ENCODE data around the gene HIPK2.

Gene HIPK2

GRCh38 chr7:139640681-139641080 lies 137.1 kb downstream of the HIPK2 start:
- Histone ChIP-seq H3K4me1 (ENCODE audit: insufficient read depth, low read length, poor library complexity, severe bottlenecking) (peaks cover 27% of the 10 kb centered on the region), H3F3A (ENCODE audit: low read depth) (no peaks in the 10 kb centered on the region), H3K36me3 (ENCODE audit: insufficient read depth, low read length) (no peaks in the 10 kb centered on the region), H3K27me3 (ENCODE audit: insufficient read depth, low read length, poor library complexity, severe bottlenecking) (no peaks in the 10 kb centered on the region), H3K79me2 (ENCODE audit: insufficient read depth, low read length) (no peaks in the 10 kb centered on the region), H2AFZ (ENCODE audit: low read length) (no peak overlapping the region), H3K4me3 (ENCODE audit: low read length, poor library complexity, severe bottlenecking) (no peak overlapping the region), H3K4me2 (ENCODE audit: low read depth, low read length, poor library complexity, severe bottlenecking) (no peak overlapping the region), H3K9me2 (replicated peaks; ENCODE audit: low read depth, low read length) (no peaks in the 10 kb centered on the region), H4K20me1 (ENCODE audit: insufficient read depth, low read length, poor library complexity, severe bottlenecking) (no peaks in the 10 kb centered on the region), H3K9ac (ENCODE audit: low read depth, low read length, poor library complexity, severe bottlenecking) (no peak overlapping the region), H3K9me3 (ENCODE audit: insufficient read depth, low read depth, low read length) (no peaks in the 10 kb centered on the region)
- TF ChIP-seq CTCF (conservative IDR thresholded peaks at IDR 0.05; ENCODE audit: low read length) (no peak), EZH2phosphoT487 (IDR thresholded peaks at IDR 0.05; ENCODE audit: borderline replicate concordance) (no peak)

- H3K36me3 ChIP-seq (ENCODE audit: insufficient read depth, low read length) = no peaks in the 10 kb centered on the region
- no peaks in the 10 kb centered on the region for H3K9me2 ChIP-seq (replicated peaks; ENCODE audit: low read depth, low read length)
- H2AFZ ChIP-seq (ENCODE audit: low read length) = no peak overlapping the region
- no peak overlapping the region for H3K9ac ChIP-seq (ENCODE audit: low read depth, low read length, poor library complexity, severe bottlenecking)
- H3K9me3 ChIP-seq (ENCODE audit: insufficient read depth, low read depth, low read length) = no peaks in the 10 kb centered on the region
- H3K4me2 ChIP-seq (ENCODE audit: low read depth, low read length, poor library complexity, severe bottlenecking) = no peak overlapping the region
- H3F3A ChIP-seq (ENCODE audit: low read depth) = no peaks in the 10 kb centered on the region
- no peaks in the 10 kb centered on the region for H3K27me3 ChIP-seq (ENCODE audit: insufficient read depth, low read length, poor library complexity, severe bottlenecking)
- H3K79me2 ChIP-seq (ENCODE audit: insufficient read depth, low read length) = no peaks in the 10 kb centered on the region
- H3K4me3 ChIP-seq (ENCODE audit: low read length, poor library complexity, severe bottlenecking) = no peak overlapping the region
- TF ChIP-seq EZH2phosphoT487 (IDR thresholded peaks at IDR 0.05; ENCODE audit: borderline replicate concordance) (no peak), CTCF (conservative IDR thresholded peaks at IDR 0.05; ENCODE audit: low read length) (no peak)
- peaks cover 38% of the 10 kb centered on the region for H3K4me1 ChIP-seq (ENCODE audit: insufficient read depth, low read length, poor library complexity, severe bottlenecking)
- no peaks in the 10 kb centered on the region for H4K20me1 ChIP-seq (ENCODE audit: insufficient read depth, low read length, poor library complexity, severe bottlenecking)
Observed at GRCh38 chr7:139639563-139639962, 138.2 kb downstream of the HIPK2 start.

GRCh38 chr7:139635526-139636302 lies 142.1 kb downstream of the HIPK2 start:
- peaks cover 5% of the 10 kb centered on the region; the same call in 1 of the 2 replicates for H3K36me3 ChIP-seq (ENCODE audit: insufficient read depth, low read length)
- no peaks in the 10 kb centered on the region for H3K9me2 ChIP-seq (replicated peaks; ENCODE audit: low read depth, low read length)
- no peaks in the 10 kb centered on the region for H3K27me3 ChIP-seq (ENCODE audit: insufficient read depth, low read length, poor library complexity, severe bottlenecking)
- H4K20me1 ChIP-seq (ENCODE audit: insufficient read depth, low read length, poor library complexity, severe bottlenecking) = no peaks in the 10 kb centered on the region
- H3F3A ChIP-seq (ENCODE audit: low read depth) = no peaks in the 10 kb centered on the region
- peak overlapping the region; percentile 57 for H3K4me3 ChIP-seq (ENCODE audit: low read length, poor library complexity, severe bottlenecking)
- H2AFZ ChIP-seq (ENCODE audit: low read length) = peak overlapping the region; percentile 40; the same call in 1 of the 2 replicates
- no peak for TF ChIP-seq EZH2phosphoT487 (IDR thresholded peaks at IDR 0.05; ENCODE audit: borderline replicate concordance)
- no peak for TF ChIP-seq CTCF (conservative IDR thresholded peaks at IDR 0.05; ENCODE audit: low read length)
- H3K9ac ChIP-seq (ENCODE audit: low read depth, low read length, poor library complexity, severe bottlenecking) = peak overlapping the region; percentile 54
- H3K9me3 ChIP-seq (ENCODE audit: insufficient read depth, low read depth, low read length) = no peaks in the 10 kb centered on the region
- no peaks in the 10 kb centered on the region for H3K79me2 ChIP-seq (ENCODE audit: insufficient read depth, low read length)
- peak overlapping the region; percentile 65 for H3K4me2 ChIP-seq (ENCODE audit: low read depth, low read length, poor library complexity, severe bottlenecking)
- peaks cover 59% of the 10 kb centered on the region for H3K4me1 ChIP-seq (ENCODE audit: insufficient read depth, low read length, poor library complexity, severe bottlenecking)
